GM18867 (cell line): Measurements from ENCODE around the gene ITGB4.

Experiments used
- ATAC-seq: cut with Tn5 transposase; IDR thresholded peaks from one replicate; pipeline ENCODE4 v1.9.1; 2021; ENCODE audit warnings: mild to moderate bottlenecking, moderate library complexity; ENCODE audit not compliant: unreplicated experiment

The ITGB4 gene

DNA sequence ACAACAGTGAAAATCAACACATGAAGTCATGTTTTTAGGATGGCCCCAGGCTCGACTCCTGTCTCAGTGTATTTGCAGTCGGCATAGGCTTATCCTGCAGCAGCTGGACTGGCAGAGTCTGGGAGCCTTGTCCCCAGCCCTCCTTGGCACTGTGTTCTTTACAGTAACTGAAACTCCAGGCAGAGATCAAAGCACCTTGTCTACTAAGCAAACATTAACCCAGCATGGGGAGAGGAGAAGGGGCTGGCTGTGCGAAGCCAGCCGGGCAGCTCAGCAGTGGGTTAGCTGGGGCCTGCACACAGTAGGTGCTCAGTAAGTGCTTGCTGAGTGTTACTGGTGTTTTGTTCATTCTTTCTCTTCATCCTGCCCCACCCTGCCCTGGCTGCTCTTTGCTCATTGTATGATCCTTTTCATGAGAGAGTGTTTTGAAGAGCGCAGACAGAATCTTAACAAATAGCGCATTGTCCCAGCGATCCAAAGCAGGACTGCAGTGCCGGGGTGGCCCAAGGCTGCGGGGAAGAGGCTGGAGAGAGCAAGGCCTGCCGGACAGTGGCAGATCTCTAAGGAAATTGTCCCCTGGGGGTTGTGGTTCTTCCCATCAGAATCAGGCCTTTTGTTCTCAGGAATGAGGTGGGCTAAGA is 23.5 kb upstream of the ITGB4 start:
- no peak for ATAC-seq

GRCh38 chr17:75698659-75699058 is 22.6 kb upstream of the ITGB4 start:
- no peak for ATAC-seq

DNA sequence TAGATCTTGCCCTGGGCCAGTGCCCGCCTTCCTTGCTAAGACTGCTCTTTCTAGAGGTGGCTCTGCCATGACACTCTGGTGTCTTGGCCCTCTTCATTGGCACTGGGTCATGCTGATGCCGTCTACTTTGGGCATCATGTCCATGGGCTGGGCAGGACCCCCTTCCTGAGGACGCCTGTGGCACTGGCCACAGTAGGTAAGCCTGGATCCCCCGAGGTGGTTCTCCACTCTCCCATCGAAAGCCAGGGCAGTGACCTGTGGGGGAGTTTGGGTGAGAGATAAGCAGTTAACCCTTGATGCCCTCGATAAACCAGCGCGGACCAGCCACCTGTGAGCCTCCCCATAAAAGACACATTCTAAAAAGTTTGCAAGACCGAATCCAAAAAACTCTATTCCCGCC is 20.0 kb upstream of the ITGB4 start:
- ATAC-seq, result no peak

- ATAC-seq, result no peak
Observed at GRCh38 chr17:75703191-75703590, 18.1 kb upstream of the ITGB4 start.

- ATAC-seq, result no peak
Observed at GRCh38 chr17:75703591-75703990, 17.7 kb upstream of the ITGB4 start.

DNA sequence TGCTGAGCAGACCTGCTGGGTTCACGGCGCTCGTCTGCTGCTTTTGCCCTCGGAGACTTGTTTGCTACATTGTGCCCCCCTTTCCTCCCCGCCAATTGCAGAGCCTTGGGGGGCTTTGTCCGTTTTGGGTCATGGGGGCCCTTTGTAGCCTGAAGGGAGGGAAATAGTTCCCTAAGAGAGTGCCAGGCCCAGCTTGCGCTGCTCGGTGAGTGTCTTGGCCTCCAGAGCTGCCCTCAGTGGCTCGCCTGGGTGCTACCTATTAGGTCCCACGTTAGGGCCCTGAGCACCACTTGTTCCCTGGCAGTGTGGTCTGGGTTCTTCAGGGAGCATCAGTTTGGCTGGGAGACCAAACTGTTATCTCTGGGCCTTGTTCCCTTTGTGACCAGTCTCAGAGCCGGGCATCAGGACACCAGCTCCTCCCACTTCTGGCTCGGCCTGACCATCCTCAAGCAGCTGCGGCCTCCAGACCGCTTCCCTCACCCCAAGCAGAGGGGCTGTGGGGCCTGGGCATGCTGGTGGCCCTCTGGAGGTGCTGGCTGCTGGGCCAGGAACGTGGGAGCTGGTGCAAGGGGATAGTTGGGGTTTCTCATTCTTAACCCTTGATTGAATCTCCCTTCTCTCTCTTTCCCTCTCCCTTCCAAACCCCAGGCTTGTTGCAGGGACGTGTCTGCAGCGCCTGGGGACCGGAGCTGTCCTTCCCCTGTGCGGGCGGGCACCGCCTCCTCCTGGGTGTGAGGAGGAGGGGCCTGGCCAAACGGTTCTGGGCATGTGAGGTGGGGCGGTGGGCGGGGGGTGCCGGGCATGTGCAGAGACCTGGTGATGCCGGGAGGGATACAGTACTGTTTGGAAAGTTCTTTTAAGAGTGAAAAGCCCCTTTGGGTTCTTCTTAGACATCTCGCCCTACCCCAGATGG is 16.0 kb upstream of the ITGB4 start:
- no peak for ATAC-seq

DNA sequence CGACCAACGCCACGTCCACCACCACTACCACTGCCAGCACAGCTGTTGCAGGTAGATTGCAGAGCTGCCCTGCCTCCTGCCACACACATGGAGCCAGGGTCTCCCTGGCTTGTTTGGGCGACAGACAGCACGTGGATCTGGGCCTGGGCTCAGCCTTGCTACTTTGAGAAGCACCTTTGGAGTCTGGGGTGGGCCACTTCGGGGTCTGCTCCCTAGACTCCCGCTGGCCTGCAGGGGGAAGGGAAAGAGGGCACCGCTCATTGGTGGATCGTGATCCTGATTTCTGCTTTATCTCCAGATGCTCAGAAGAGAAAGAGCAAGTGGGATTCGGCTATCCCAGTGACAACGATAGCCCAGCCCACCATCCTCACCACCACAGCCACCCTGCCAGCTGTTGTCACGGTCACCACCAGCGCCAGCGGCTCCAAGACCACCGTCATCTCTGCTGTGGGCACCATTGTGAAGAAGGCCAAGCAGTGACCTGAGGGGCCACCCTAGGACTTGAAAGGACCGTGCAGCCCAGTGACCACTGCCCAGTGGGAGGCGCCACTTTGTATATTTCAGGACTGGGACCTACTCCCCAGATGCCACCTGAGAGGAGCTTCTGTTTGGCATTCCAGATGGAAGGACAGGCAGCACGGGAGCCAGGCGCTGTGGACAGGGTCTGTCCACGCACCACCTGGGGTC is 15.1 kb upstream of the ITGB4 start:
- ATAC-seq, result no peak

- no peak for ATAC-seq
Observed at GRCh38 chr17:75707079-75707571, 14.1 kb upstream of the ITGB4 start.

DNA sequence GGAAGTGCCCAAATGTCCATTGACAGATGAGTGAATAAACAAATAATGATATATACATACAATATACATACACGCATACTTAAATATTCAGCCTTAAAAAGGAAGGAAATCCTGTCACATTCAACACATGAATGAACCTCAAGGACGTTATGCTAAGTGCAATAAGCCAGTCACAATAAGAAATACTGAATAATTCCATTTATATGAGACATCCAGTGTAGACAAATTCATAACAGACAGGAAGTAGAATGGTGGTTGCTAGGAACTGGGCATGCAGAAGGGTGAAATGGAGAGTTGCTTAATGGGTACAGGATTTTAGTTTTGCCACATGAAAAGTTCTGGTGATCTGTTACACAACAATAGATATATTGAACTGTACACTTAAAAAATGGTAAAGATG is 8.8 kb upstream of the ITGB4 start:
- ATAC-seq, result no peak

DNA sequence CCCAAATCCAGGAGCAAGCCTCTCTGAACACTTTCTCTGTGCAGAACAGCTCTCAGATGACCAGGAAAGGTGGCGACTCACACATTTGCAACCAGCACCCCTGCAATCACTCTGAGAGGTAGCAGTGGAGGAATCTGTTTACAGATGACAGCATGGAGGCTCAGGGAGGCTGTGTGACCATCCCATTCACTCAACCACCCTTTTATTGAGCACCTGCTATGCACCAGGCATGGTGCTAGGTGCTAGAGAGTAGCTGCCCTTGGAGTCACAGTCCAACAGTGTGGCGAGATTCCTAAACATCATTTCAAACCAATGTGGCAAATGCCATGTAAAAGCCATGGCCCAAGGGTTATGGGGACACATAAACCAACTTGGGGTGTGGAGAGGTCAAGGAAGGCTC is 1.5 kb upstream of the ITGB4 start:
- ATAC-seq, result no peak

GRCh38 chr17:75721463-75722011 is 278 bp downstream of the ITGB4 start:
- ATAC-seq, result no peak

DNA sequence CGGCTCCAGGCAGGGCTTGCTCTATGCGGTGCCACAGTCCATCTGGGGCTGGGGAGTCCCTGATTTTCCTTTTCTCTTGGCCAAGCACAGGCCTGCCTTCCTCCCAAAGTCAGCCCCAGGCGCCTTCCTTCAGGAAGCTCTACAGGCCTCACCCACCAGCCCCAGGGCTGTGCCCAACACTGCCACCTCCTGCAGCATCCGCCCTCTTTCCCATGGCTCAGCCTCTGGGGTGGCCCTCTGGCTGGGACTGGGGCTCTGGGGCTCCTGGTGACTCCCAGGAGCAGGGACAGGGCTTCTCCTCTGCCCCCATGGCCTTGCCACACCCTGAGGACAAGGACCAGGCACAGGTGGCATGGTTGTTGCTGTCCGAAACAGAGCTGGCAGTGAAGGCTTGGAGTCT is 817 bp downstream of the ITGB4 start:
- no peak for ATAC-seq

- ATAC-seq, result no peak
Observed at GRCh38 chr17:75722542-75723095, 1.4 kb downstream of the ITGB4 start.

DNA sequence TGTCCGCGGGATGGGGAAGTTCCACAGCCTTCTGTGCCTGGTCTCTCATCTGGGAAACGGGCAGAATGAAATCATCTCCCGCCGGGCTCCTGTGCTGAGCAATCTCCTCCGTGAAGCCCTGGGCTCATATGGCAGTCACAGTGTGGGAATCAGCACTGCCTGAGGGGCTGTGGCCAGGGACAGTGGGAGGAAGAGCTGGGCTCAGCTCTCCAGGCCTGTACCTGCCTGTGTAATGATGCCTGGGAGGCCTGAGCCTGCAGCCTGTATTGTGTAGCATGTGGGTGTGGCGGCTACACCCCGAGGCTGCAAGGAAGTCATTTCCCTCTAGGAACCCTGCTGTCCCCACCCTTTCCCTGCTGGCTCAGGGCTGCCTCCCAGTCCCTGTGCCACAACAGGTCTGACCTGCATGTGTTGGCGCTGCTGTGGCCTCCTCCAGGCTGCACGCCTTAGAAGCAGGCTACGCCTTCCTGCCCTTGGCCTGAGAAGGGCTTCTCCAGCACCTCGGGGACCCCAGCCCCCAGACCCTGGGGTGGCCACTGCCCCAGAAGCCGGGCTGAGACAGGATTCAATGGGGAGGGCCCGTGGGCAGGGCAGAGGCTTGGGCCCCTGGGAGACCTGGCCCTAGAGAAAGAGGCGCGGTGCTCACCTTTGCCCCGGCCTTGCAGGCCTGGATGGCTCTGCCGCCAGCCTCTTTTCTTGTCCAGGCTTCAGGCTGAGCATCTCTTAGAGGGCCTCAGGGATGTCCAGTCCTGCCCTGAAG is 2.1 kb downstream of the ITGB4 start:
- ATAC-seq, result no peak

DNA sequence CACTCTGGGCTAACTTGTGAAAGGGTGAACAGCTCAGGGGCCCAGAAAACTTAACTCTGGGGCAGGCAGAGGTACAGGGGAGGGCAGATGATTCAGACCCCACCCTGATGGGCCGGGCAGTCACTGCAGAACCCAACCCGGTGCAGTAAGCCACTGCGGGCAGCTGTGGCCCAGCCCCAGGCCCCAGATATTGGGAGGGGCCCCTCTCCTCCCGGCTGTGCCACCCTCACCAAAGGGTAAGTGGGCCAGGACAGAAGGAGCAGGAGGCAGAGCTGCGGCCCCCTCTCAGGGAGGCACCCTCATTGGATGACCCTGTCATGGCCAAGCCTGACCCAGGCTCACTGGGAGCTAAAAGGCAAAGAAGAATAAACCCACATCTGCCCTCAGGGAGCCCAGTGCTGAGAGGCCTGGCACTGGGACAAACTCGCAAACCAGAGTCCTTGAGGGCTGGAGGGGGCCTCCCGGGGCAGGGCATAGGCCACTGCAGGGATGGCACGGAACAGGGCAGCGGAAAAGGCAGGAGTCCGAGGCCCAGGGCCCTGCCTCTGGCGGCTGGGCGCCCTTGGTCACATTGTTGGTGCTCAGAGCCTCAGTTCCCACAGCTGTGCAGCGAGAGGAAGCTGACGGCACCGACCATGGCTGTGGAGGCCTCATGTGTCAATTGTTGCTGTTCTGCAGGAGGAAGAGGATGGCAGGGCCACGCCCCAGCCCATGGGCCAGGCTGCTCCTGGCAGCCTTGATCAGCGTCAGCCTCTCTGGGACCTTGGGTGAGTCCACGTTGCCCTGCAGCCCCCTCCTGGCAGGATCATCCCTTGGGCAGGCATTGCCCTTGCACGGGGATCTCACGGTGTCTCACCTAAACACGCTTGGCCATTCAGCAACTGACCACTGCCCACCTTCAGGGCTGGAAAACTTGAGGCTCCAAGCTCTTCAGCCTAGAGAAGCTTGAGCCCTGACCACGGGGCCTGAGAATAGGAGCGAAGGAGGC is 3.1 kb downstream of the ITGB4 start:
- no peak for ATAC-seq

DNA sequence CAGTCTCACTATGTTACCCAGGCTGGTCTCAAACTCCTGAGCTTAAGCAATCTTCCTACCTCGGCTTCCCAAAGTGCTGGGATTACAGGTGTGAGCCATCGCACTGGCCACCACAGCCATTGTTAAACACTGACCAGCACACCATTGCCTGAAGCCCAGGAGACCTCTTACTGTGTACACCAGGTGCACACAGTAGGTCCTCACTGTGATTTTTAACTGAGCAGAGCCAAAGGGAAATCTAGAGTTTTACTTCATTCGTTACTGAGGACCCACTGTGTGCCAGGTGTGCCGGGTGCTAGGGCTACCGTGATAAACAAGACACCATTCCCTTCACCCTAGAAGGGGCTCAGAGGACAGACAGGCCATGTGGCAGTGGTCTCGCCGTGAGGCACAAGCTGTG is 4.2 kb downstream of the ITGB4 start:
- no peak for ATAC-seq

- no peak for ATAC-seq
Observed at GRCh38 chr17:75727391-75727790, 6.1 kb downstream of the ITGB4 start.

DNA sequence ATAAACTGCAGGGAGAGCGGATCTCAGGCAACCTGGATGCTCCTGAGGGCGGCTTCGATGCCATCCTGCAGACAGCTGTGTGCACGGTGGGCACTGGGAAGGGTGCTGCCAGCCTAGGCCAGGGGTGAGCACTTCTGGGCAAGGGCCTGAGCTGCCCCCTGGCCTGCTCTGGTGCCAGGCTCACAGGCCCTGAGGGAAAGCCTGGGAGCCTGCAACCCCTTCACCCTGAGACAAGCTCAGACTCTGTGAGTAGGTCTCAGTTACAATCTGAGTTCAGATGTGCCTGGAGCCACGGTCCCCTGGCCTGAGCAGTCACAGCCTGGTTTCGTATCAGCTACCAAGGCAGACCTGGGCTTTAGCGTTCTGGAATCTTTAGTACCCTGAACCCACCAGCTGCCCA is 8.1 kb downstream of the ITGB4 start:
- ATAC-seq, result no peak

DNA sequence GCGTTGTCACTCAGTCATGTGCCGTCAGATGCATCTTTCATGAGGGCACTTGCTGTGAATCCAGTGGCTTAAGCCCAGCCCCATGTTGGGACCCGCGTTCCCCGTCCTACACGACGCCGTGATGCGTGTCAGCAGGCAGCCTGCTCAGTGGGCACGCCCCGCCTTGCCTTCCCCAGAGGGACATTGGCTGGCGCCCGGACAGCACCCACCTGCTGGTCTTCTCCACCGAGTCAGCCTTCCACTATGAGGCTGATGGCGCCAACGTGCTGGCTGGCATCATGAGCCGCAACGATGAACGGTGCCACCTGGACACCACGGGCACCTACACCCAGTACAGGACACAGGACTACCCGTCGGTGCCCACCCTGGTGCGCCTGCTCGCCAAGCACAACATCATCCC is 8.8 kb downstream of the ITGB4 start:
- no peak for ATAC-seq
